GM18508 (cell line): ENCODE results near the gene UBE2E2.
A peak's percentile ranks its signal among the peaks of the same experiment; 100 is the strongest.

Experiments used
- ATAC-seq: cut with Tn5 transposase; IDR thresholded peaks from one replicate; pipeline ENCODE4 v1.9.1; 2021; ENCODE audit warnings: moderate number of reproducible peaks; ENCODE audit not compliant: insufficient read depth, unreplicated experiment

The UBE2E2 gene

DNA sequence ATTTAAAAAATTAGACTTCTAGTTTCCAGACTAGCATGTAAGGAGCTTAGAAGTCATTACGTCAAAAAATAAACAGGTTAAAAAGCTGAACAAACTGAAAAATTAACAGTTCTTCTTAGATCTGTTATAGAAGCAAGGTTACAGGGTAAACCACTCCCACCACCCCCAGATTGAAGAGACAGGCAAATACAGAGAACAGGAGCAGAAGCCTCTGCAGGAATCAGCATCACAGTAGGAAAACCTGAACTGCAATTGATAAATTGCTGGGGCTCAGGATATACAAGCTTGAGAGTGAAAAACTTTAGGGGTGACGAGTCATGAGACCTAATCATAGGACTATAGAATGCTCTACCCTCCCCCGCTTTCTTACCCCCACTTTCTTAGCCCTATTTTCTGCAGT, 222.3 kb downstream of the UBE2E2 start:
- ATAC-seq, result no peak

DNA sequence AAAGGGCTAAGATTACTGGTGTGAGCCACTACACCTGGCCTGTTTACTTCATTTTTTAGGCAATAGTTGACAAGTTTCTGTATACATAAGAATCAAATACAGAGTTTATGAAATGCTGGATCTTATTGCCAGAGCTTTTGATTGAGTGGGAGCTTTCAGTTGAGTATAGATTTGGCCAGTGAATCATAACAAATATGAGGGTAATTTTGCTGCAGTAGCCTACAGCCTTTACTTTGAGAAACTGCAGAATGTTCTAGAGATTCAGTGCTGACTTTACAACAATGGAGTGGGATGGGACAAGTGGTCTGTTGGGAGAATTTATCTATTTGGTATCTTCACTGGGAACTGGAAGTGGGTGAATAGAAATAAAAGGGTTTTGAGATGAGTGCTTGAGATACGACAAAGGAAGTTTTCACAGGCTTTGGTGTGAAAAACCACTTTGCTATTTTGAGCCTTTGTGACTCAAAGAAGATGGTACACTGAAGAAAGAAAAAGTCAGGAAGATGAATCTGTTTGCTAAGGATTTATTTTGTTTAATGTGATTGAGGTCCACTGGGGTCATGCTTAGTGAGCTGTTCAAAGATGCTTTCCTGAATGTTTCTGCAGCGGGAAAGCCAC, 227.8 kb downstream of the UBE2E2 start:
- no peak for ATAC-seq

DNA sequence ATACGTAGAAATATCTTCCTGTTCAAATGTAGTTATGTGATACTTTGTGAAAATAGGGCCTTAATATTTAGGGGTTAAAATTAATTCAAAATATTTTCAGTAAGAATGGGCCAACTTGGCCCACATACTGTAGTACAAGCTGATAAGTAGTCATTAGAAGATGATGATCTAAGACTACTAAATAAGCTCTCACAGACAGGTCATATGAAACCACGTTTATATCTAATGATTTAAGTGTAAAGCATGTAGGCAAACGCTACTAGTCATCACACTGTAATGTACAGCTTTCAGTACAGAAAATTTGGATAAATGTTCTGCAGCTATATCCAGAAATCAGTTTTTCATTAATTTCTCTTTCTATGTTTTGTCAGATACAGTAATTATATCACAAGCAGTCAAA, 228.6 kb downstream of the UBE2E2 start:
- no peak for ATAC-seq

DNA sequence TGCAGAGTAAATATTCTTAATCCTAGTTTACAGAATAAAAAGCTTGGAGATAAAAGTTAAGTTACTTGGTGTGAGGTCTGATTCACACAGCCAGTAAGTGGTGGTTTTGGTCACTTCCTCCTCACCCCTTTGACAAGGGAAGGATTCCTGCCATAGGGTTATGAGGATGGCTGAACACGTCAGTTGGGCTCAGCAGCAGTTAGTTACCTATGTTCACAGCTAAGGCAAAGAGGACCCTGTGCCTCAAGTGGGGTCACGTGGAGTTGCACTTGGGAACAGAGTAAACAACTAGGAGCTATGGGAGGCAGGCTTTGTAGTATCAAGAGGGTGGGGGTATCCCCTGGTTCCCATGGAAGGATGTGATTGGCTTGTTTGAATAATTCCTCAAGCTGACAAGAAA, 232.2 kb downstream of the UBE2E2 start:
- ATAC-seq, result no peak

DNA sequence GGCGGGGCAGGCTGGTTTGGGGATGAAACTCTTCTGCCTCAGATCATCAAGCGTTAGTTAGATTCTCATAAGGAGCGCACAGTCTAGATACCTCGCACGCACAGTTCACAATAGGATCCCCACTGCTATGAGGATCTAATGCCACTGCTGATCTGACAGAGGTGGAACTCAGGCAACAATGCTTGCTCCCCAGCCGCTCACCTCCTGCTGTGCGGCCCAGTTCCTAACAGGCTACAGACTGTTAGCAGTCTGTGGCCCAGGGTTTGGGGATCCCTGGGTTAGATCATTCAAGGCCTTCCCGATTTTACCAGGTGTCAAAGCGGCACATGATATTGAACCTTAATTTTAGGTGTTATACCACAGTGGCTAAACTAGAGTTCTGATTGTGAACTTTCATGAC, 232.8 kb downstream of the UBE2E2 start:
- ATAC-seq, result no peak

DNA sequence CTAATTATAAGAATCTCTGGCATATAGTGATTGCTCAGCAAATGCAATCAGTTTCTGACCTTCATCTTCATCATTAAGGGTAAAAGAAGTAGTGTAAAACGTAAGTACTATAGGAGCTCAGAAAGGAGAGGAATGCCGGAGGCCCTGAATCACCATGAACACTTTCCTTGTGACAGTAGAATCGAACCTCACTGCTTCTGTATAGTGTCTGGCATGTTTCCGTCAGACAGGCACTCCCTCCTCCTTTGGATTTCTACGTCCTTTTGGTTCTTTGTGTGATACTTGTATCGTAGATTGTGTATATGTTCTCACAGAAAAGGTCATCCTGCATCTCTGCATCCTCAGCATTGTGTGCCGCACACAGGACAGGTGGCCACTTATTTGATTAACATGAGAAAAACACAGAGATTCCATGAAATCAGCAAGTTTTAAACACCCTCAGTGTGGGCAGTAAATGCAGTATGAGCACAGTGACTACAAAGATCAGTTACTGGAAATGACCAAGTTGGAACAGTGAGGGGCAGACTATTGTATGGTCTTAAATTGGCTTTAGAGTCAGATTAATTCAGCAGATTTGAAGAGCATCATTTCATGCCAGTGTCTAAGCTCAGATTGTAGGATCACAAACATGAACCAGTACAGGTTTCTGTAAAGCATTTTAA, 234.5 kb downstream of the UBE2E2 start:
- no peak for ATAC-seq

DNA sequence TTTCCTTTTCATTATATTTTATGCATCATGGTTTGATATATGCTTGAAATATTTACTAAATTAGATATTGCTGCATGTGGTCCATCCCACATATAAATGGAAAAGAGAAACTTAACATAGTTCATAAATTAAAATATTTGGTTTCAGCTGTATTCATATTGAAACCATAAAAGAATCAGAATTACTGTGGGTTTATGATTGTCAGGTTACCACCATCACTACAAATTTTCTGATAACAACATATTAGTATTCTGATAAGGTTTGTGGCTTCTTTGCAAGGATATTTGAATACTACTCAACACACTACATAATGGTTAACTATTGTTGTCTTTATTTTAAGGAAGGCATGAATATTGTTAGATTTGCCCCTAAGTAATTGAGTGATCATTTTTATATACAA, 235.5 kb downstream of the UBE2E2 start:
- ATAC-seq, result peak; percentile 44

DNA sequence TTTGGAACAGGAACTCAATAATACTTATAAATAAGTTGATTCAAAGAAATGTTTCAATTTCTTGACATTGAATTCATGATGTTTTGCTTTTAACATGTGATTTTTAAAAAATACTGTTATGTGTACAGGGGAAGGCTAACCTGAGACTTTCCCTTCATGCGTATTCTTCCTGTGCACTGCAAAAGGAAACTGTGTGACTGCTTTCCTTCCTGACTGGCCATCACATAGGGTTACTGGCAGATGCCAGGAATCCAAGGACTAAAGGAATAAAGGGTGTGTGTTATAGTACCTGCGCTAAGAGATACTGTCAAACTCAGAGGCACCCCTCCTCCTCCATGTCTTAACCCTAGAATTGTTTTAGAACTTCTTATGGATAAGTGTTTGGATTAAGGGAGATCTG, 236.0 kb downstream of the UBE2E2 start:
- no peak for ATAC-seq

DNA sequence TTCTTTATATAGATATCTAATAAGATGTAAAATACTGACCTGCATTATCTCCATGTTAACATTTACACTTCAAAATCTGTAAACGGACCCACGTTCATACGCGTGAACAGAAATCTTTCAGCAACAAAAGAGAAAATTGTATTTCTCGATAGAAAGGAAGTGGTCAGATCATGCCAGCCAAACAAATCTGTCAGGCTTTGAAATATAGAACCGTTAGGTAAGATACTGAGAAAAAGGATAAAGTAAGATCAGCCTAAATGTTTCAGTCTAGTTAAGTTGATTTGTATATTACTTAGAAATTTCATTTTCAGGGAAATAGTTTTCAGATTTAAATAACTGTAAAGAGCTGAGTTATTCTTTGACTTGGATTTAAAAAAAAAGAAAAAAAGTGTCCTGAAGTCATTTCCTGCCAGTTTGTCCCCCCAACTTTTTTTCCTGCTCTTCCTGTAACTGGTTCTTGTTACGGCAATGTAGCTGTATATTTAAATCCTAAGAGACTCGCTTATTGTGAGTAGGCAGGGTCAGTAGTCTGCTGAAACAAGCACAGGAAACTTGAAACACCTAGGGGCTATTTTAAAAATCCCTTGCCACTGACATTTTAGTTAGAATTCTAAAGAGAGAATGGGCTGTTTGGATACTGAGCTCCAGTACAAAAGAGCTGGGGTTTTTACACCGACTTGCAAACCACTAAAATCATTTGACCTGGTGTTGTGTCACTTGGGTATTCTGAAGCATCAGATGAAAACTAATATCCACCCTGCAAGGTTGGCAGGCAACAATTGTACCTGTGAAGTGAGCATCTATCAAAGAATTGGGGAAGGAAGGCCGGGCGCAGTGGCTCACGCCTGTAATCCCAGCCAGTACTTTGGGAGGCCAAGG, 237.5 kb downstream of the UBE2E2 start:
- ATAC-seq, result no peak

DNA sequence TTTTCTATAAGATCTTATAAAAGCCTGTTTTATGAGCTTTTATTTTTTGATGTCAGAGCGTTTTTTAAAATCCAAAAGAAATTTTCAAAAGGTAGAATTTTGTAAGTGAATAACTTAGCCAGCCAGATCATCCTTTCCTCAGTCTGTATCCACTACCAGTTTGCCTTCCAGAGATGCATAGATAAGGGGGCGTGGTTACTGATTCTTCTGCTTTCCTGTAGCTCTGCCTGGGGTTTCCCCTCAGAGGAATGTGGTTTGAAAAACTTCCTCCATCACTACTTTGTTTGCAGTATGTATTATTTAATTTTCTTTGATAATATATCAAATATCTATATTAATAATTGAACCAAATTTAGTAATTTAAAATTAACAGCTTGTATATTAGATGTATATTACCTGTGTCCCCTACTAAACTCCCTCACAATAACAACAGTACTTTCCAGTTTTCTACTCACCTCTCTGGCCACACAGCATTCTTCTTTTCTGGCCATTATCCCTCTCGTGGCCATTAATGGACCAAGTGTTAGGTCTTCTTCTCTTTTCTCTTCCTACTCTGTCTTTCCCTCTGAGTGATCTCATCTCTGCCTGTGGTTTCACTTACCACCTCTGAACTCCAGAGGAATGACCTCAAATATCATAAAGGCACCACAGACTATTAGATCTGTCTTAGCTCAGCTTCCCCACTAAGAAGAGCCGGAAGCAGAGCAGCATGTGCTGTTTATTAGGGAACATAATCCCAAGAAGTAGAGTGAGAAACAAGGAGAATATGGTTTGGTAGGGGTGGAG, 239.7 kb downstream of the UBE2E2 start:
- peak; percentile 43 for ATAC-seq

DNA sequence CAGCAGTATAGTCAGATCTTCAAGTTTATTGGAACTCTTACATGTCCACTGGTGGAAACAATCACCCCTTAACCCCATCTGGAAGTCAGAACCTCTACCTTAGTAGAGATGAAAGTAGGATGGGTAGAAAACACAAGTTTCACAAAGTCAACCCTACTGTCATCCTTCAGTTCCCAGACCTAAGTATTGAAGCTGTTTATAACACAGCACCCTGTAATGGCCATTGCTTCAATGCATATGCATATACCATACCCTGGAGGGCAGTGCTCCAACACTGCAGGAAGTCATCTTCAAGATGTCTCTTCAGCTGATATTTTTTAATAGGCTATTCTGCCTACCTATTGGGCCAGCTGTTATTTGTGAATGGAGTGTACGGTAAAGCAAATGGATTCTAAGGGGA, 241.3 kb downstream of the UBE2E2 start:
- no peak for ATAC-seq

DNA sequence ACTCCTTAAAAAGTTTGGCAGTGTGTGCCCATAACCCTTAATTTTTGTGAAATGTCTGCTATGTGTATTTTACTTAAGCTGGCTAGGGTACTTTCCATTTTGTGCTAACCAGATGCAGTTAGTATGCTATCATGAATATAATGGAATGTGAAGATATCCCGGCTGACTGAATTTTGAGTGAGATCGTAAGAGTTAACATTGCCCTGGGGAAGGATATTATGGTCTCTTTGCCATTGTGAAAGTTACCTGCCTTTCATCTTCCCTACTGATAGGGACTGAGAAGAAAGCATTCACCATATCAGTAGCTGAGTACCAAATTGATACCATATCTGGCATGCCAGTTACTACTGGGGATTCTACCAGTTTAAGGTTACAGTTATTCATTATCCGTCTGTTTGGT, 243.2 kb downstream of the UBE2E2 start:
- ATAC-seq, result no peak

DNA sequence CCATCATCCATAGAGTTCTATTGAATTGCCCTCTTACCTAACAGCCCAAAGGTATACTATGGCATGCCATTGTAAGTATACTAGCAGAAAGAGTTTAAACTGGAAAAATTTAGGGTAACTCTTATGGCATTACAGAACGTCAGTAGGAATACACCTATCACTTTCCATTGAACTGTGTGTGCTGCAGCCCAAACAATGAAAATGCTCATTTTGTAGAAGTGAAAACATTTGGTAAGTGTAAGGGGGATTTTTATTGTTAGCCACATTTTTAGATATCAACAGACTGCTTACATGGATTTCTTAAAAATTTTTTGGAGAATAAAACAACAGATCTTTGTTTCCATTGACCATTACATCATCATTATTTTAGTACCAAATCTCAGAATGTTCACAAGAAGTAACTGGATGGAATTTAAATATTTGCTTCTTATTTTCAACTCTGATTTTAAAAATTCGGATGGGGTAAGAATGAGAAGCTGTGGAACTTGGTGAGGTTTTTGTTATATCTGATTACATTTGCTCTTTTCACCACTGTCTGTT, 245.9 kb downstream of the UBE2E2 start:
- no peak for ATAC-seq

DNA sequence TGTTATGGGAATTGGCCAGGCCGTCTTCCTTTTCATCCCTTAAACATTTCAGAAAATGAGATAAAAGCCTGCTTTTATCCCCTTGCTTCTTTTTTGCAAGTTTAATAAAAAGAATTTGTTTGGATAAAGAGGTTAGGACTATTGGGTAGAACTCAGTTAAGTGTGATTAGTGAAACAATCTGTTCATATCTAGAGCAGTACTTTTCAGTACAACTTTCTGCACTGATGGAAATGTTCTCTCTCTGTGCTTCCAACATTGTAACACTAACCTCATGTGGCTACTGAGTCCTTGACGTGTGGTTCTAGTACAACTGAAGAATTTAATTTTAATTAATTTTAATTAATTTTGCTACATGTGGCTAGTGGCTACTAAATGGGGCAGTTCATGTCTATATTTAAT, 246.9 kb downstream of the UBE2E2 start:
- no peak for ATAC-seq

DNA sequence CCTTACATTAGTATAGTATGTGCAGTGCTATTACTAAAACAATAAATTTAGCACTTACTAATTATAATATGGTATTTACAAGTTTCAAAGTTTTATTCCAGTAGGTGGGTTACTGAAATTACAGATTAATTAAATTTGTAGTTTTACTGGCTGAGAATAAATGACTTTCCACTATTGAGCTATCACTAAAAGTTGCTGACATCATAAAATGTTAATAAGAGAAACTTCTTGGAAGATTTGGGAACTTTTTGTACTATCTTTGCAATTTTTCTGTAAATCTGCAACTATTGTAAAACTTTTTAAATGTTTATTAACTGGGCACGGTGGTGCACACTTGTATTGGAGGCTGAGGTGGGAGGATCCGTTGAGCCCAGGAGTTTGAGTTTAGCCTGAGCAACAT, 247.7 kb downstream of the UBE2E2 start:
- no peak for ATAC-seq

DNA sequence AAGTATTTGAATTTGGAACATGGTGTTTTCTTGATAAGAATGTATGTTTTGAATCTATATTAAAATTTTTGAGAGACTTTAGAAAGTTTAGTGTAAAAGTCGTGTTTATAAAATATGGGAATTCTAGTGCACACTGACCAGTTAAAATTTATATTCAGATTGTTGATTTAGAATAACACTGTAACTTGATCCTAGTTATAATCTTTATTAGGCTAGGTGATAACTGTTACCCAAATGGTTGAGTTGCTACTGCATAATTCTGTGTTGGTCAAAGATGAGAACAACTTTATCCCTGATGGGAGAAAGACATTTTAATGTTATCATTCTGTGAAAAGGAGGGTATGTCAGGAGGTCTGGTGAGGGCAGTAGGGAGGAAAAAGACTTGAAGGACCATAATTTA, 249.3 kb downstream of the UBE2E2 start:
- ATAC-seq, result no peak

DNA sequence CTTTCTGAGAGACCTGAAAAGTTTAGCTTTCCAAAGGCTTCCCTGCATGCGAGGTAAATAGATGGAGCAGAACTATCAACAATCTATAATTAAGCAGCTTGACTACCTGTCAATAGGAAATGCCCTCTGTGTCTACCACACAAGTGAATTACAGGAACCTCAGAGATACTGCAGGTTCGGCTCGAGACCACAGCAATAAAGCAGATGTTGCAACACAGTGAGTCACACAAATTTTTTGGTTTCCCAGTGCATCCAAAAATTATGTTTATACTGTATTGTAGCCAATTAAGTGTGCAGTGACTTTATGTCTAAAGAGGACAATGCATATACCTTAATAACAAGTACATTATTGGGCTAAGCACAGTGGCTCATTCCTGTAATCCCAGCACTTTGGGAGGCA, 252.0 kb downstream of the UBE2E2 start:
- ATAC-seq, result no peak

DNA sequence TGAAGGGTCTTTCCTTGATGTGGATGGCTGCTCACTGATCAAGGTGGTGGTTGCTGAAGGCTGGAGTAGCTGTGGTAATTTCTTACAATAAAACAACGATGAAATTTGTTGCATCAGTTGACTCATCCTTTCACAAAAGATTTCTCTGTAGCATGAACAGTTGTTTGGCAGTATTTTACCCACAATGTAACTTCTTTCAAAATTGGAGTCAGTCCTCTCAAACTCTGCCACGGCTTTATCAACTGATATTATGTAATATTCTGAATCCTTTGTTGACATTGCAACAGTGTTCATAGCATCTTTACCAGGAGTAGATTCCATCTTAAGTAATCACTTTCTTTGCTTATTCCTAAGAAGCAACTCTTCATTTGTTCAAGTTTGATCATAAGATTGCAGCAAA, 252.6 kb downstream of the UBE2E2 start:
- no peak for ATAC-seq

DNA sequence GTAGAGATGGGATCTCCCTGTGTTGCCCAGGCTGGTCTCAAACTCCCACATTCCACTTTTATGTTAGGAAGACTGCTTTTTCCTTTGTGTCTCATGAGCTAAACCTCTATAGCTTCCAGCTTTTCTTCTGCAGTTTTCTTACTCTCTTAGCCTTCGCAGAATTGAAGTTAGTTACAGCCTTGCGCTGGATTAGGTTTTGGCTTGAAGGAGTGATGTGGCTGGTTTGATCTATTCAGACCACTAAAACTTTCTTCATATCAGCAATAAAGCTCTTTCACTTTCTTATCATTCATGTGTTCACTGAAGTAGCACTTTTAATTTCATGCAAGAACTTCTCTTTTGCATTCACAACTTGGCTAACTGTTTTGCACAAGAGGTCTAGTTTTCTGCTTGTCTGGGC, 254.6 kb downstream of the UBE2E2 start:
- no peak for ATAC-seq

DNA sequence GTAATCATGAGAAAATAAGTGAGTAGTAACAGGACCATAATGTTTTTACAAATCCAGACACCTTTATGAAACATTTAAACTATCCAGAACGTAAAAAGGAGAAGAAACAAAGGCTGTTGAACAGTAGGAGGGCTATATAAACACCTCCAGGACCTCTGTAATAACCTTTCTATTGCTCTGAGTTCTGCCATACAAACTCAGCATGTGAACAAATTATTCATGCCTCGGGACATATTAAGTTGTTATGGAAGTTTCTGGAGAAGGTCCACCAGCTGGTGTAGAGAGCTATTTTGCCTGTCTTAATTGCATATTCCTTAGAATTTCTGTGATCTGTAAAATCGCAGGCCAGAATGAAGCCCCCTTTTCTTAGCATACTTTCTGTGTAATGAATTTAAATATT, 256.3 kb downstream of the UBE2E2 start:
- no peak for ATAC-seq
